GM18511 (cell line): ENCODE measurements around the gene CFAP77.

Source experiments
- ATAC-seq: cut with Tn5 transposase; IDR thresholded peaks from one replicate; pipeline ENCODE4 v1.9.1; 2021; ENCODE audit warnings: mild to moderate bottlenecking, moderate library complexity; ENCODE audit not compliant: unreplicated experiment

CFAP77 gene

GRCh38 chr9:132575005-132575609 lies 165.1 kb downstream of the CFAP77 start:
- no peak for ATAC-seq

GRCh38 chr9:132575811-132576210 lies 165.8 kb downstream of the CFAP77 start:
- ATAC-seq = no peak

- ATAC-seq = no peak
Measured at GRCh38 chr9:132577119-132577518, 167.1 kb downstream of the CFAP77 start.

GRCh38 chr9:132578367-132578932 lies 168.4 kb downstream of the CFAP77 start:
- ATAC-seq = no peak

- ATAC-seq = no peak
Measured at GRCh38 chr9:132579427-132579798, 169.4 kb downstream of the CFAP77 start.

GRCh38 chr9:132582276-132582785 lies 172.3 kb downstream of the CFAP77 start, which contains the start of gene BARHL1:
Gene BARHL1 (plus strand): TSS chr9:132582606. CDS start chr9:132582798, 192 bp downstream.
- no peak for ATAC-seq

GRCh38 chr9:132582786-132583583 lies 173.0 kb downstream of the CFAP77 start:
- ATAC-seq = no peak

- ATAC-seq = no peak
Measured at GRCh38 chr9:132583584-132584304, 173.7 kb downstream of the CFAP77 start.

- ATAC-seq = no peak
Measured at GRCh38 chr9:132584601-132585560, 174.9 kb downstream of the CFAP77 start.

- ATAC-seq = no peak
Measured at GRCh38 chr9:132585954-132586829, 176.2 kb downstream of the CFAP77 start.

- no peak for ATAC-seq
Measured at GRCh38 chr9:132586830-132587591, 177.0 kb downstream of the CFAP77 start.

- no peak for ATAC-seq
Measured at GRCh38 chr9:132587592-132587955, 177.6 kb downstream of the CFAP77 start.

- ATAC-seq = no peak
Measured at GRCh38 chr9:132588098-132588497, 178.1 kb downstream of the CFAP77 start.

GRCh38 chr9:132588501-132589147 lies 178.6 kb downstream of the CFAP77 start:
- ATAC-seq = no peak

GRCh38 chr9:132589148-132590036 lies 179.4 kb downstream of the CFAP77 start:
- ATAC-seq = no peak

GRCh38 chr9:132590037-132590317 lies 180.0 kb downstream of the CFAP77 start:
- no peak for ATAC-seq
